RWPE2 (cell line): ENCODE data around the gene HTRA2.

ENCODE experiments used
- ATAC-seq: fragments of 200-7000 bp; cut with Tn5 transposase; 3 replicates; pipeline ENCODE4 v1.9.1; 2021; ENCODE audit warnings: low read depth
- DNase-seq: peaks from one replicate; pipeline ENCODE4 v3.0.0-alpha.2; 2020; ENCODE audit warnings: low spot score
- H3K27ac ChIP-seq: fragments of 450-650 bp; 2 replicates; pipeline ENCODE4 v1.5.1; 2017; ENCODE audit warnings: mild to moderate bottlenecking; ENCODE audit not compliant: poor library complexity, severe bottlenecking
- H3K27me3 ChIP-seq: fragments of 250-450 bp; sonication (Bioruptor Pico); 2 replicates; pipeline ENCODE4 v1.5.1; 2021; ENCODE audit warnings: mild to moderate bottlenecking, moderate library complexity; ENCODE audit not compliant: insufficient read depth, poor library complexity, severe bottlenecking
- H3K36me3 ChIP-seq: fragments of 250-450 bp; sonication (Bioruptor Pico); 2 replicates; pipeline ENCODE4 v1.5.1; 2020; ENCODE audit warnings: low read depth, mild to moderate bottlenecking, moderate library complexity
- H3K4me1 ChIP-seq: fragments of 250-450 bp; sonication (Bioruptor Pico); 2 replicates; pipeline ENCODE4 v1.5.1; 2021; ENCODE audit warnings: mild to moderate bottlenecking, moderate library complexity; ENCODE audit not compliant: insufficient read depth, poor library complexity, severe bottlenecking
- H3K4me3 ChIP-seq: fragments of 250-450 bp; sonication (Bioruptor Pico); 2 replicates; pipeline ENCODE4 v1.5.1; 2021; ENCODE audit warnings: mild to moderate bottlenecking, moderate library complexity; ENCODE audit not compliant: severe bottlenecking
- H3K9me3 ChIP-seq: fragments of 250-450 bp; sonication (Bioruptor Pico); 2 replicates; pipeline ENCODE4 v1.5.1; 2021; ENCODE audit warnings: mild to moderate bottlenecking, moderate library complexity; ENCODE audit not compliant: severe bottlenecking
- TF ChIP-seq, protein P1 (sequence below): fragments of 450-650 bp; IDR thresholded peaks from one replicate; pipeline ENCODE4 v1.5.1; 2017; ENCODE audit warnings: mild to moderate bottlenecking, moderate library complexity; ENCODE audit not compliant: poor library complexity, severe bottlenecking

HTRA2 gene

DNA sequence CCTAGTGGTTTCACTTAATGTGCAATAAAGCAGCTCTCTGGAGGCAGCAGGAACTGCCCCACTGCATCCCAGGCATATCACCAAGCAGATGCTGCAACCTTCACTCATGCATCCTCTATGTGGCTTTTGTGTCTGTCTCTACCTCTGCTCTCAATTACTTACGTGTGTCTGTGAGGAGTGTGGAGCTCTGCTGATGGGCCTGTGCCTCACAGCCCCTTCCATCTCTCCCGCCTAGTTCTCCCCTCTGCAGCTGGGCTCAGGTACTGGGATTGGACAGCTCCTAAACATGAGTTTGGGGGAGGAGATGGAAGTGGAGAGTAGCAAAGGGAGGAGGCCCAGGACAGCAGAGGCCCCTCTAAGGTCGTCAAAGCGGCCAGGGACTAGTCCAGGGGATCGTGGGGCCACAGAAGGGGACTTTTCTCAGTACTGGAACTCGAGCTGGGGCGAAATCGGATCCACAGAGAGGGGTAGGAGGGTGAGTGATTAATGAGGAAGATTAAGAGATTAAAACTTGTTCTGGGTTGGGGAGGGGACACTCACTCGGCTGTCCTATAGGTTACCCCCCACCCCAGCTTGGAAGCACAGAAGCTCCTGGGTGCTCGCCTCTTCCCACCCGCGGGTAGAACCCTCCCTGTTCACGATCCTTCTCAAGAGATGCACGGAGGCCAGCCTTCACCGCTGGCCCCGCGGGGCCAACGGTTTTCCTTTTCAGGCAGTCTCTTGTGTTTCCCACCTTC is 28.2 kb upstream of the HTRA2 start:
- TF ChIP-seq, protein P1, sequence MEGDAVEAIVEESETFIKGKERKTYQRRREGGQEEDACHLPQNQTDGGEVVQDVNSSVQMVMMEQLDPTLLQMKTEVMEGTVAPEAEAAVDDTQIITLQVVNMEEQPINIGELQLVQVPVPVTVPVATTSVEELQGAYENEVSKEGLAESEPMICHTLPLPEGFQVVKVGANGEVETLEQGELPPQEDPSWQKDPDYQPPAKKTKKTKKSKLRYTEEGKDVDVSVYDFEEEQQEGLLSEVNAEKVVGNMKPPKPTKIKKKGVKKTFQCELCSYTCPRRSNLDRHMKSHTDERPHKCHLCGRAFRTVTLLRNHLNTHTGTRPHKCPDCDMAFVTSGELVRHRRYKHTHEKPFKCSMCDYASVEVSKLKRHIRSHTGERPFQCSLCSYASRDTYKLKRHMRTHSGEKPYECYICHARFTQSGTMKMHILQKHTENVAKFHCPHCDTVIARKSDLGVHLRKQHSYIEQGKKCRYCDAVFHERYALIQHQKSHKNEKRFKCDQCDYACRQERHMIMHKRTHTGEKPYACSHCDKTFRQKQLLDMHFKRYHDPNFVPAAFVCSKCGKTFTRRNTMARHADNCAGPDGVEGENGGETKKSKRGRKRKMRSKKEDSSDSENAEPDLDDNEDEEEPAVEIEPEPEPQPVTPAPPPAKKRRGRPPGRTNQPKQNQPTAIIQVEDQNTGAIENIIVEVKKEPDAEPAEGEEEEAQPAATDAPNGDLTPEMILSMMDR, result no peak
- no peak overlapping the region for H3K27ac ChIP-seq
- peaks cover 14% of the 10 kb centered on the region for H3K27me3 ChIP-seq
- no peak for ATAC-seq
- no peak for DNase-seq
- H3K9me3 ChIP-seq, result no peaks in the 10 kb centered on the region
- H3K36me3 ChIP-seq, result peaks cover 18% of the 10 kb centered on the region
- peaks cover 13% of the 10 kb centered on the region for H3K4me1 ChIP-seq
- H3K4me3 ChIP-seq, result no peak overlapping the region

DNA sequence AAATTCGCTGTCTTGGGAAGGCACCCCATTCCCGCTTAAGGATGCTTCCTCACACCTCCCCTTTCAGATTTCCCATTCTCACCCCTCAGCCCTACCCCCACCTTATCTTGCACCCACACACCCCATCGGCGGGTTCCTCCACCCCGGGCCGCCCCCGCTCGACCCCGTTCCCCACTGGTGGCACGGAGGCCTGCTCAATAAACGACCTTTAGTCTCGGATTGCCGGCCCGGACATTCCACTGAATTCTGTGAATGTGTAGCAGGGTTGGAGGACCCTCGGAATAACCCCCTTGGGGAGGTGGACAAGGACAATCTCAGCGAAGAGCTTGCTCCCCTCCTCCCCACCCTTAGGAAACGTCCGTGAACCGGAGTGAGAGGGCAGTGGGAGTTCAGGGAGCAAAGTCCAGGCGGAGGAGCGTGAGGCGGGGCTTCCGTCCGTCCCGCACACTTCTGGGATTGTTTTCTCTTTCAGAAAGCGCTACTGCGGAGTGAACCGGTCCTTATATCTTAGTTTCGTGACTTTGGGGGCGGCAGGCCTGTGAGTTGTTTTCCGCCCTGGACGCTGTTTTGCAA is 27.5 kb upstream of the HTRA2 start:
- DNase-seq (no peak), ATAC-seq (no peak)
- Histone ChIP-seq H3K27ac (no peak overlapping the region), H3K4me1 (peaks cover 13% of the 10 kb centered on the region), H3K4me3 (no peak overlapping the region), H3K9me3 (no peaks in the 10 kb centered on the region), H3K36me3 (peaks cover 19% of the 10 kb centered on the region), H3K27me3 (peaks cover 14% of the 10 kb centered on the region)
- TF ChIP-seq, protein P1, result no peak

DNA sequence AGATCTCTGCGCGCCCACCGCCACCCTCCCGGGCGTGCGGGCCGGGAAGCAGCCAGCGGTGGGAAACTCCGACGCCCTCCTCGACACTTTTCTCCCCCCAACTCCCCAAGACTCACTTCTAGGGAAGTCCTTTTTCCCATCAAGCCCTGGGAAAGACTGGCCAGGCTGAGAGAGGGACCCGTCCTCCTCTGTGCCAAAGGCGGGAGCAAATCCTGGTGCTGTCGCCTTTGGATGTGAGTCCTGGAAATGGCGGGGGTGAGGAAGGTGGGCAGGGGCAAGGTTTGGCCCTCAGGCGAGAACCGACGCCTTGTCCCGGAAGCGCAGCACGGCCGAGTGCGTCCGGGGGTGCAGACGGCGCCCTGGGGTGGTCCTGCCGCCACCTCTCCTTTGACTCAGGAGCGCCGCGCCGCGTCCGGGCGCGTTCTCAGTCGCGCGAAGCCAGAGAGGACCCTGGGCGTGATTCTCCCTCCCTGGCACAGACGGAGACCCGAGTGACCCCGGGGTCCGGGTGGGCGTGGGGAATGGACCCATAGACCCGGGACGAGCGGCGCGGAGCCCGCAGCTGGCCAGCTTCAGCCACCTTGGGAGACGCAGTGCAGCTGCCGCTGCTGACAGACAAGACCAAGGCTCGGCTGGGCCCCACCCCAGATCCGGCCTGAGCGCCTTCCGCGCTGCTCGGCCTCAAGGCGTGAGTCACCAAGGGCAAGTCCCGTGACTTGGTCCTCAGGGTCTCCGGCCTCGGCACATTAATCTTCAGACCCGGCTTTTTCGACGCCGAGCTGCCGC is 26.8 kb upstream of the HTRA2 start:
- H3K4me1 ChIP-seq, result peaks cover 13% of the 10 kb centered on the region
- H3K9me3 ChIP-seq, result no peaks in the 10 kb centered on the region
- H3K4me3 ChIP-seq, result peak overlapping the region; percentile 25
- H3K36me3 ChIP-seq, result peaks cover 19% of the 10 kb centered on the region
- peak overlapping the region; percentile 5 for H3K27ac ChIP-seq
- H3K27me3 ChIP-seq, result peaks cover 14% of the 10 kb centered on the region
- peak; percentile 78 for DNase-seq
- TF ChIP-seq, protein P1, result peak; percentile 40
- ATAC-seq, result peak; percentile 48

DNA sequence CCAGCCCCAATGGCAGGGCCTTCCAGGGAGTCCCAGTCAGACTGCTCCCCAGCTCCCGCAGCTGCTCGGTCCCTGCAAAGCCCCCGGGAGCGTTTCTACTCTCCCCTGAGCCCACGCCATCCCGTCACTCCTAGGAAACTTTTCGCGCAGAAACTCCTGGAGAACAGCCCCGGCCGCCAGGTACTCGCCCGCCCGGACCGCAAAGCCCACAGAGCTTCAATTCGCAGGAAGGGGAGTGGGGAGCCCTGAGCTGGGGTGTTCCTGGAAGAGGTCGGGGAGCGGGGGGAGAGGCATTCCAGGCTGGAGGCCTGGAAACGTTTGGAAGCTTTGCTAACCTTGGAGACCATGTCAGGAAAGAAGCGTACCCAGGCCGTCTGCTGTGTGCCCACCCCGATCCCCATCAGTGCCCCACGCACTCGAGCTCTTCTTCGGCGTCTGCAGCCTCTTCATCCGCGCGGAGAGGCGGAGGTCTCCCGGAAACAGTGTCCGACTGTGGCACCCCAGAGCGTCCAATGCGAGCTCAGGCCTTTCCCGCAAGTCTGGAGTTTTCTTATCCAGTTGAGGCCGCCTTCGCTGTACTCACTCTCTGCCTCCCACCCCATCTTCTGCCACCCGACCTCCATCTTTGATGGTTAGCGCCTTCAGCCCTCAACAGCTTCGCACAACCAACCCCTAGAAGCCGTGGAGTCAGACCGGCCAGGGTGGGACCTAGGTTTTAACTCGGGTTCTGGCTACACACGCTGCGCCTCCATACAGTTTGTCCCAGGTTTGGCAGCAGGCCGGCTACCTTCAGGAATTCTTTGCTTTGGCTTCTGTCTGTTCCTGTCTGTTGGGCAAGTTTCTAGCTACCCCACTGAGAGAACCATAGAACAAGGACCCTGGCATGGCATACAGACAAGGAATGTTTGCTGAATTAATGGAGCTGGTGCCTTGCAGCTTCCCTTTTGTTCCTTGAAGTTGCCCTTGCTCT is 25.9 kb upstream of the HTRA2 start:
- H3K9me3 ChIP-seq, result no peaks in the 10 kb centered on the region
- DNase-seq (peak; percentile 41), ATAC-seq (no peak)
- TF ChIP-seq, protein P1, result peak; percentile 1
- H3K36me3 ChIP-seq, result peaks cover 19% of the 10 kb centered on the region
- H3K27ac ChIP-seq, result peak overlapping the region; percentile 17
- H3K4me1 ChIP-seq, result peaks cover 9% of the 10 kb centered on the region
- peaks cover 12% of the 10 kb centered on the region for H3K27me3 ChIP-seq
- peak overlapping the region; percentile 25 for H3K4me3 ChIP-seq
